Endothelial cell of umbilical vein (primary cell): ENCODE measurements around the gene TOGARAM2. TPM values are rescaled to one million over a fixed set of nuclear protein-coding genes. Genes with fewer than 3 reads are reported as not detected.

Experiments used
- BruUV-seq: library from RNA; stranded (reverse); fragments of 400-500 nt; replicated peaks from 2 replicates; lab custom pipeline; 2021; lab: Mats Ljungman, UMichigan
- CTCF ChIA-PET: fragments of 300-600, 350-600 bp; sonication (Branson Sonifier 250); formaldehyde crosslinking; loops from one replicate; lab custom pipeline; 2021; ENCODE audit warnings: antibody characterized with exemption, inconsistent platforms; lab: Charles Lee
- POLR2A ChIA-PET: fragments of 300-600, 350-600 bp; sonication (Branson Sonifier 250); formaldehyde crosslinking; loops from one replicate; lab custom pipeline; 2021; ENCODE audit warnings: antibody characterized with exemption, inconsistent platforms; lab: Charles Lee
- DNase-seq: peaks from one replicate; pipeline ENCODE4 v3.0.0-alpha.2; 2011; ENCODE audit warnings: low read depth, low spot score
- FAIRE-seq: peaks from 2 replicates; lab custom pipeline; 2011; peaks lifted over from hg19 to GRCh38; lab: Jason Lieb, UNC
- H2AFZ ChIP-seq: 2 replicates; pipeline ENCODE4 v1.6.0; 2012; ENCODE audit warnings: low read depth, low read length, control low read depth, inconsistent platforms
- H3K27ac ChIP-seq: 2 replicates; pipeline ENCODE4 v1.5.1; 2011; ENCODE audit warnings: low read depth, mild to moderate bottlenecking, control low read depth, low read length, moderate library complexity; ENCODE audit not compliant: insufficient read depth
- H3K27me3 ChIP-seq, 2 experiments: 2 replicates each; pipeline versions ENCODE4 v1.6.0 to v1.6.1; 2011; ENCODE audit warnings: low read length in 2 of 2, mixed read lengths in 1 of 2; ENCODE audit not compliant: control insufficient read depth in 2 of 2, insufficient read depth in 2 of 2
- H3K36me3 ChIP-seq, 2 experiments: 2 replicates in 1 of 2; 3 replicates in 1 of 2; pipeline ENCODE4 v1.5.1; 2011; ENCODE audit warnings: low read length in 2 of 2, mild to moderate bottlenecking in 1 of 2, moderate library complexity in 1 of 2; ENCODE audit not compliant: control insufficient read depth in 2 of 2, insufficient read depth in 2 of 2; ENCODE audit errors: extremely low read depth in 1 of 2
- H3K4me1 ChIP-seq: 3 replicates; pipeline ENCODE4 v1.5.1; 2011; ENCODE audit warnings: mild to moderate bottlenecking, low read length; ENCODE audit not compliant: control insufficient read depth, insufficient read depth; ENCODE audit errors: extremely low read depth
- H3K4me2 ChIP-seq: 2 replicates; pipeline ENCODE4 v1.6.1; 2011; ENCODE audit warnings: low read length, control low read depth, mixed read lengths; ENCODE audit not compliant: insufficient read depth
- H3K4me3 ChIP-seq, 3 experiments: fragments of 200-600 bp in 1 of 3; sonication (generic), shearing (Covaris generic) in 1 of 3; replicated peaks in 1 of 3; 2 replicates each; pipeline ENCODE4 v1.5.1; 2011 to 2016; ENCODE audit warnings: control low read depth in 3 of 3, low read length in 3 of 3, mild to moderate bottlenecking in 2 of 3, inconsistent platforms in 1 of 3, low read depth in 1 of 3, moderate library complexity in 1 of 3; ENCODE audit not compliant: insufficient read depth in 1 of 3
- H3K79me2 ChIP-seq: 2 replicates; pipeline ENCODE4 v1.6.0; 2012; ENCODE audit warnings: low read length, inconsistent platforms; ENCODE audit not compliant: control insufficient read depth, insufficient read depth
- H3K9ac ChIP-seq: replicated peaks from 2 replicates; pipeline ENCODE3; 2011; ENCODE audit warnings: low read length, control low read depth; ENCODE audit not compliant: insufficient read depth; ENCODE audit errors: extremely low read depth
- H3K9me1 ChIP-seq: replicated peaks from 3 replicates; pipeline ENCODE4 v1.6.0; 2011; ENCODE audit warnings: mild to moderate bottlenecking, low read length; ENCODE audit not compliant: control insufficient read depth, insufficient read depth; ENCODE audit errors: extremely low read depth
- H3K9me3 ChIP-seq: replicated peaks from 2 replicates; pipeline ENCODE4 v1.5.1; 2012; ENCODE audit warnings: low read length, inconsistent platforms; ENCODE audit not compliant: control insufficient read depth, insufficient read depth
- H4K20me1 ChIP-seq: replicated peaks from 2 replicates; pipeline ENCODE3; 2011; ENCODE audit warnings: mild to moderate bottlenecking, low read length; ENCODE audit not compliant: control insufficient read depth, insufficient read depth; ENCODE audit errors: extremely low read depth
- CTCF ChIP-seq, 2 donors: IDR thresholded peaks; 1 replicate in 1 of 2; 2 replicates in 1 of 2; pipeline ENCODE4 v1.5.1; 2011; ENCODE audit warnings: low read length in 2 of 2, mild to moderate bottlenecking in 2 of 2, moderate library complexity in 2 of 2, control low read depth in 1 of 2, inconsistent platforms in 1 of 2, low read depth in 1 of 2; ENCODE audit not compliant: insufficient read depth in 1 of 2; ENCODE audit errors: extremely low read depth in 1 of 2
- EZH2 ChIP-seq: IDR thresholded peaks from 2 replicates; pipeline ENCODE4 v1.6.1; 2012; ENCODE audit warnings: borderline replicate concordance, low read depth, mild to moderate bottlenecking, moderate library complexity, low read length, inconsistent platforms; ENCODE audit not compliant: severe bottlenecking
- FOS ChIP-seq: IDR thresholded peaks from 2 replicates; pipeline ENCODE4 v1.6.1; 2011; ENCODE audit warnings: mild to moderate bottlenecking, low read length, moderate library complexity, borderline replicate concordance; ENCODE audit not compliant: insufficient read depth
- GATA2 ChIP-seq: IDR thresholded peaks from 2 replicates; pipeline ENCODE4 v1.7.0; 2011; ENCODE audit warnings: low read depth, mild to moderate bottlenecking, moderate library complexity, mixed read lengths, low read length; ENCODE audit not compliant: insufficient read length, insufficient read depth
- JUN ChIP-seq: IDR thresholded peaks from 2 replicates; pipeline ENCODE4 v1.6.1; 2011; ENCODE audit warnings: borderline replicate concordance, low read depth; ENCODE audit not compliant: insufficient read length, insufficient read depth
- MAX ChIP-seq: IDR thresholded peaks from 2 replicates; pipeline ENCODE4 v1.6.1; 2011; ENCODE audit not compliant: insufficient read depth, insufficient read length
- MYC ChIP-seq: IDR thresholded peaks from one replicate; pipeline ENCODE4 v1.6.1; 2011; ENCODE audit warnings: mild to moderate bottlenecking, low read depth, low read length
- POLR2A ChIP-seq: IDR thresholded peaks from 2 replicates; pipeline ENCODE4 v1.6.1; 2012; ENCODE audit warnings: low read depth, mild to moderate bottlenecking, control low read depth, low read length
- POLR2AphosphoS5 ChIP-seq: IDR thresholded peaks from 2 replicates; pipeline ENCODE4 v1.6.1; 2012; ENCODE audit warnings: low read depth, mild to moderate bottlenecking, control low read depth, low read length, moderate library complexity; ENCODE audit not compliant: insufficient read depth
- dilution Hi-C: fragments of 300-500 bp; cut with MboI; formaldehyde crosslinking; loops from one replicate; pipeline ENCODE4 v1.15.0; 2019; ENCODE audit warnings: low sequenced_read_pairs; ENCODE audit not compliant: extremely low pct_ligation_motif_present
- intact Hi-C: fragments of 100-400 bp; cut with micrococcal nuclease; formaldehyde crosslinking; loops from one replicate; pipeline ENCODE4 v1.10.0; 2022
- polyA plus RNA-seq, 4 experiments: library from polyadenylated mRNA; depleted of rRNA in 3 of 4; stranded (reverse) in 3 of 4; unstranded in 1 of 4; fragments of >200 nt; gene quantifications; 2 replicates each; pipeline versions ENCODE4 v1.2.1 to v1.2.3, GENCODE V29; 2011 to 2012; ENCODE audit warnings: missing spikeins in 1 of 4
- total RNA-seq: library from RNA; stranded (reverse); gene quantifications from 2 replicates; pipeline ENCODE4 v1.2.3, GENCODE V29; 2021

The TOGARAM2 gene
- total and polyA plus RNA-seq, 2 donors (not counting 3 experiments of a cell fraction or from before 2014, with no cell fraction given): not detected

- CTCF ChIA-PET: interaction anchor here (1.0 to 1.1 kb wide), 3 partner anchors 12 to 114 kb away, joined by 3 to 7 read pairs (median 4); no protein-coding TSS in a partner anchor
- Histone ChIP-seq H4K20me1 (no peaks in the 10 kb centered on the region), H2AFZ (no peak overlapping the region), H3K27ac (no peak overlapping the region), H3K9ac (no peak overlapping the region), H3K9me3 (no peaks in the 10 kb centered on the region), H3K27me3 (peaks cover 0 to 2% of the 10 kb centered on the region in 2 experiments), H3K4me2 (no peak overlapping the region), H3K36me3 (no peaks in the 10 kb centered on the region), H3K4me3 (no peak overlapping the region), H3K4me1 (peaks cover 3% of the 10 kb centered on the region), H3K79me2 (no peaks in the 10 kb centered on the region), H3K9me1 (no peaks in the 10 kb centered on the region)
- BruUV-seq: no TSS peak
- TF ChIP-seq JUN: no peak
- TF ChIP-seq POLR2AphosphoS5: no peak
- no peak for TF ChIP-seq GATA2
- TF ChIP-seq POLR2A: no peak
- intact Hi-C loops (no loop called here), dilution Hi-C loops (no loop called here)
- DNase-seq (no peak), FAIRE-seq (no peak)
- POLR2A ChIA-PET: no interaction called here
These were observed 34.8 kb downstream of the TOGARAM2 start for GRCh38 chr2:29015701-29016470.

GRCh38 chr2:29016504-29016903 is 35.4 kb downstream of the TOGARAM2 start:
- no peak overlapping the region for H3K27ac ChIP-seq
- H3K9ac ChIP-seq: no peak overlapping the region
- H3K9me1 ChIP-seq: no peaks in the 10 kb centered on the region
- H4K20me1 ChIP-seq: no peaks in the 10 kb centered on the region
- FAIRE-seq (no peak), DNase-seq (no peak)
- CTCF ChIA-PET: interaction anchor here (1.1 kb wide), 1 partner anchor 13 kb away, joined by 3 read pairs; no protein-coding TSS in a partner anchor
- H3K36me3 ChIP-seq: no peaks in the 10 kb centered on the region
- dilution Hi-C loops (no loop called here), intact Hi-C loops (no loop called here)
- no peaks in the 10 kb centered on the region for H3K79me2 ChIP-seq
- H2AFZ ChIP-seq: no peak overlapping the region
- H3K4me3 ChIP-seq: no peak overlapping the region
- peaks cover 0 to 2% of the 10 kb centered on the region in 2 experiments for H3K27me3 ChIP-seq
- TF ChIP-seq POLR2A: no peak
- TF ChIP-seq MYC: no peak
- TF ChIP-seq POLR2AphosphoS5: no peak
- no peak for TF ChIP-seq MAX
- no peak for TF ChIP-seq CTCF (IDR thresholded peaks at IDR 0.05; ENCODE audit: extremely low read depth in 1 of 2, insufficient read depth in 1 of 2, low read depth in 1 of 2, low read length in 2 of 2)
- TF ChIP-seq GATA2: no peak
- no peak for TF ChIP-seq FOS
- no peak for TF ChIP-seq EZH2
- no peak for TF ChIP-seq JUN
- H3K4me2 ChIP-seq: no peak overlapping the region
- BruUV-seq: no TSS peak
- POLR2A ChIA-PET: no interaction called here
- no peaks in the 10 kb centered on the region for H3K9me3 ChIP-seq
- peaks cover 3% of the 10 kb centered on the region for H3K4me1 ChIP-seq
